ENCODE results near the gene CNNM4.

Gene CNNM4

GRCh38 chr2:96848264-96848663 lies 87.6 kb downstream of the CNNM4 start:
- DNase-seq (ENCODE audit: low read depth), result no peak
- TF ChIP-seq CTCF (IDR thresholded peaks at IDR 0.05; ENCODE audit: low read depth, low read length, missing control alignments), result no peak
- H3K4me3 ChIP-seq (ENCODE audit: low read depth, low read length), result no peak overlapping the region

GRCh38 chr2:96852667-96853066 lies 92.0 kb downstream of the CNNM4 start:
- DNase-seq (ENCODE audit: low read depth), result no peak
- no peak for TF ChIP-seq CTCF (IDR thresholded peaks at IDR 0.05; ENCODE audit: low read depth, low read length, missing control alignments)
- H3K4me3 ChIP-seq (ENCODE audit: low read depth, low read length), result no peak overlapping the region

GRCh38 chr2:96853321-96853720 lies 92.6 kb downstream of the CNNM4 start:
- TF ChIP-seq CTCF (IDR thresholded peaks at IDR 0.05; ENCODE audit: low read depth, low read length, missing control alignments), result no peak
- DNase-seq (ENCODE audit: low read depth), result no peak
- no peak overlapping the region for H3K4me3 ChIP-seq (ENCODE audit: low read depth, low read length)

GRCh38 chr2:96856776-96857666 lies 96.3 kb downstream of the CNNM4 start:
- peak overlapping the region; percentile 71 for H3K4me3 ChIP-seq (ENCODE audit: low read depth, low read length)
- TF ChIP-seq CTCF (IDR thresholded peaks at IDR 0.05; ENCODE audit: low read depth, low read length, missing control alignments), result no peak
- no peak for DNase-seq (ENCODE audit: low read depth)

- DNase-seq (ENCODE audit: low read depth), result peak; percentile 93
- TF ChIP-seq CTCF (IDR thresholded peaks at IDR 0.05; ENCODE audit: low read depth, low read length, missing control alignments), result peak; percentile 73
- peak within 1 kb of the TSS; percentile 71 for H3K4me3 ChIP-seq (ENCODE audit: low read depth, low read length)
Measured at GRCh38 chr2:96857667-96858372, 97.1 kb downstream of the CNNM4 start, which contains the start of gene ANKRD39. TSS of gene ANKRD39 (minus strand) at chr2:96858016. CDS start at chr2:96857987, 29 bp downstream.

GRCh38 chr2:96859099-96859649 lies 98.5 kb downstream of the CNNM4 start:
- TF ChIP-seq CTCF (IDR thresholded peaks at IDR 0.05; ENCODE audit: low read depth, low read length, missing control alignments), result no peak
- no peak overlapping the region for H3K4me3 ChIP-seq (ENCODE audit: low read depth, low read length)
- no peak for DNase-seq (ENCODE audit: low read depth)
